Stimulated activated memory B cell treated with anti-CD40 and anti-IgM and Interleukin-4, amounts not matched to agents 10 μg/mL and 1 μg/mL and 100 μg/mL, for 72 hours (primary cell): Measurements from ENCODE around the gene PLPP4.

Experiments used
- ATAC-seq: fragments of 150-1000 bp; cut with Tn5 transposase; 2 replicates; pipeline ENCODE4 v1.10.0; 2021
- H3K27ac Mint-ChIP-seq: one replicate; pipeline ENCODE4 v1.8.0; 2022; ENCODE audit warnings: mild to moderate bottlenecking, mixed read lengths
- H3K27me3 Mint-ChIP-seq: one replicate; pipeline ENCODE4 v1.8.0; 2022; ENCODE audit warnings: mixed read lengths
- H3K36me3 Mint-ChIP-seq: one replicate; pipeline ENCODE4 v1.8.0; 2022; ENCODE audit warnings: mixed read lengths
- H3K4me1 Mint-ChIP-seq: one replicate; pipeline ENCODE4 v1.8.0; 2022; ENCODE audit warnings: mixed read lengths
- H3K4me3 Mint-ChIP-seq: one replicate; pipeline ENCODE4 v1.8.0; 2022; ENCODE audit warnings: mild to moderate bottlenecking, moderate library complexity, mixed read lengths
- H3K9me3 Mint-ChIP-seq: one replicate; pipeline ENCODE4 v1.8.0; 2022; ENCODE audit warnings: mixed read lengths

Gene PLPP4

DNA sequence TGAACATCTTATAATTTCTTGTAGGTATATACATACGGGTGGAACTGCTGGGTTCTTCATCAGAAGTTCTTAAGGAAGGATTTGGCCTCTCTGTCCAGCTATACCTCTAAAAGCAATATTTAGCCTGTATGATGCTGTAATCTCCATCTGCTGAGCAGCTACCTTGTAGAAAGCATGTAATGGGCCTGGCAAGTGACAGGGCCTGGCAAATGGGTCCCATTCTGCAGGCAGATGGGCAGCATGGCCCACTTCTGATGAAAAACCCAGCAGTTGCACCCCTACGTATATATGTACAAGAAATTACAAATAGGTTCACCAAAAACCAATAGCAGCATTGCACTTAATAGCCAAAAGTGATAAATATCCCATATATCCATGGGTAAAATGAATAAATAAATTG, 9.0 kb downstream of the PLPP4 start:
- ATAC-seq, result no peak
- Mint-ChIP-seq H3K36me3 (no peaks in the 10 kb centered on the region), H3K4me1 (no peaks in the 10 kb centered on the region), H3K9me3 (no peaks in the 10 kb centered on the region), H3K27me3 (no peaks in the 10 kb centered on the region), H3K27ac (no peak overlapping the region), H3K4me3 (no peak overlapping the region)

DNA sequence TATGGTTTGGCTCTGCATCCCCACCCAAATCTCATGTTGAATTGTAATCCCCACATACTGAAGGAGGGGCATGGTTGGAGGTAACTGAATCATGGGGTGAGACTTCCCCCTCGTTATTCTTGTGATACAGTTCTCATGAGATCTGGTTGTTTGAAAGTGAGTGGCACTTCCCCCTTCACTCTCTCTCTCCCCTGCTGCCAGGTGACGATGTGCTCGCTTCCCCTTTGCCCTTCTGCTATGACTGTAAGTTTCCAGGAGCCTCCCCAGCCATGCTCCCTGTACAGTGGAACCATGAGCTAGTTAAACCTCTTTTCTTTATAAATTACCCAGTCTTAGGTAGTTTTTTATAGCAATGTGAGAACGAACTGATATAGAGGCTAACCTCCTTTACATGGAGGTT, 16.6 kb downstream of the PLPP4 start:
- H3K9me3 Mint-ChIP-seq, result peaks cover 11% of the 10 kb centered on the region
- no peak overlapping the region for H3K27ac Mint-ChIP-seq
- no peaks in the 10 kb centered on the region for H3K27me3 Mint-ChIP-seq
- no peaks in the 10 kb centered on the region for H3K4me1 Mint-ChIP-seq
- no peaks in the 10 kb centered on the region for H3K36me3 Mint-ChIP-seq
- no peak overlapping the region for H3K4me3 Mint-ChIP-seq
- ATAC-seq, result peak; percentile 56

GRCh38 chr10:120474956-120475355, 17.9 kb downstream of the PLPP4 start:
- H3K27ac Mint-ChIP-seq, result no peak overlapping the region
- H3K9me3 Mint-ChIP-seq, result peaks cover 11% of the 10 kb centered on the region
- ATAC-seq, result no peak
- no peaks in the 10 kb centered on the region for H3K27me3 Mint-ChIP-seq
- H3K4me1 Mint-ChIP-seq, result no peaks in the 10 kb centered on the region
- H3K4me3 Mint-ChIP-seq, result no peak overlapping the region
- no peaks in the 10 kb centered on the region for H3K36me3 Mint-ChIP-seq

DNA sequence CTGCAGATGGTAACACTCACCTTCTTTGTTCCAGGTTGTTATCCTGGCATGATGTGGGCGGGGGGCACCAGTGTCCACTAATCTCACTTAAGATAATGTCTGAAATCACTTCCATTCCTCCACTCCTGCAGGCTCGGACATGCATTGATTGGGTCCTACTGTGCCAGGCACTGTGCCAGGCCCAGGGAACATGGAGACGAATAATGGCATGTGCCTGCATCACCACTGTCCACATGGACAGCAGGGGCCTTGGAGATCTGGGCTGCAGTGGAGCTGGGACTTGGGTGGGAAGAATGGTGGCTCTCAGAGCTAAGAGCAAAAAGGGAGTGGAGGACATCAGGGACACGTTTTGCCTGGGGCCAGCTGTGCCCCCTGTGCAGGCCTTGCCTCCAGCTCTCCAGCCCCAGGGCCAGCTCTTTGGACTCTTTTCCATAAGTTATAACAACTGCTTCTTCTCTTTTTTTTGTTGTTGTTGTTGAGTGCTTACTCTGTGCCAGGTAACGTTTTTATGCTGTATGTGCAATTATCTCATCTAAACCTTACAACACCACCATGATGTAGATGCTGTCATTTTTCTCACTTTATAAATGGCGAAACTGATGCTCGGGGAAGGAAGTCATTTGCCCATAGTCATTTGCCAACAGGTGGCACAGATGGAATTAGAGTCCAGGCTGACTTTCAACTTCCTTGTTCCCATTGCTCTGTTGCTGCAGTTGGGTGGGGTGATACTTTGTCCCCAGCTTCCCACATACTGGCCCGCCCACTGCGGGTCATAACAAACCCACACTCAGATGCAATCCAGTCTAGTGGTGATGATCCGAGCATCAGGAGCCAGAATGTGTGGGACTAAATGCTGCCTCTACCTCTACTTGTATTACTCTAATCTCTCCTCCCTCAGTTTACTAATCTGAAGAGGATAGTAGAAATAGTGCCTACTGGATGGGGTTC, 19.1 kb downstream of the PLPP4 start:
- Mint-ChIP-seq H3K9me3 (peaks cover 11% of the 10 kb centered on the region), H3K36me3 (no peaks in the 10 kb centered on the region), H3K27me3 (no peaks in the 10 kb centered on the region), H3K27ac (no peak overlapping the region), H3K4me1 (no peaks in the 10 kb centered on the region), H3K4me3 (no peak overlapping the region)
- ATAC-seq, result no peak

DNA sequence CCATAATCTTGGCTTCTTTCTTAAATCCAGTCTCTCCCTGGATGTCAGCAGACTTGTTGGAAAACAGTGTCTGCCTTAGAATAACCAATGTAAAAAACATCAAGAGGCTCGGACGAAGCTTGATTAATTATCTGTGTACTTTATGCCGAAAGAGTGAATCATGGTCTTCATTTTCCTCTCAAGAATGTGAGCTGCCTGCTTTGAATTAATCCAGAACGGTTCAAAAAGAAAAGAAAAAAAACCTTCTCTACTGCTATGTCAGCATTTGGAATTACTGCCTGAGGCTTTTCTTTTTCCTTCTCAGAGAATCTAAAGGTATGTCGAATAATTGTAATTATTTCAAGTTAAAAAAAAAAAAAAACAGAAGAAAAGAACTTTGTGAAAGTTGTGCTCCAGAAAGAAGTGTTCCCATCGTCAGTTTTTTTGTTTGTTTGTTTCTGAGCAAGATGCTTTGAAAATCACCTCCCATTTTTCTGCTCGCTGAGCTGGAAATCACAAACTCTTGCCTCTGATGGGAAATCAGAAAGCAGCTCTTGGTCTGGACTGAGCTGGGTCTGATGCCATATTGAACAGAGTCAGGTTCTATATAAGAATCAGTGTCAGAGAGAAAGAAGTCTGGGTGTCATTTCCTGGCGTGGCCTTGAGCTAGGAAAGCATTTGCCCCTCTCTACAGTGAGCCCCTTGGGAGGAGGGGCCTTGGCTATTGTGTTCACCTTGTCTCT, 20.2 kb downstream of the PLPP4 start:
- no peak for ATAC-seq

GRCh38 chr10:120477743-120478141, 20.7 kb downstream of the PLPP4 start:
- Mint-ChIP-seq H3K9me3 (peaks cover 3% of the 10 kb centered on the region), H3K27ac (no peak overlapping the region), H3K36me3 (no peaks in the 10 kb centered on the region), H3K4me1 (no peaks in the 10 kb centered on the region), H3K4me3 (no peak overlapping the region), H3K27me3 (no peaks in the 10 kb centered on the region)
- no peak for ATAC-seq

More for the DNA sequence above, 20.2 kb downstream of the PLPP4 start:
- Mint-ChIP-seq H3K27me3 (no peaks in the 10 kb centered on the region), H3K27ac (no peak overlapping the region), H3K9me3 (peaks cover 8% of the 10 kb centered on the region), H3K4me3 (no peak overlapping the region), H3K36me3 (no peaks in the 10 kb centered on the region), H3K4me1 (no peaks in the 10 kb centered on the region)

- H3K9me3 Mint-ChIP-seq, result no peaks in the 10 kb centered on the region
- no peaks in the 10 kb centered on the region for H3K27me3 Mint-ChIP-seq
- no peaks in the 10 kb centered on the region for H3K4me1 Mint-ChIP-seq
- H3K4me3 Mint-ChIP-seq, result no peak overlapping the region
- no peaks in the 10 kb centered on the region for H3K36me3 Mint-ChIP-seq
- ATAC-seq, result no peak
- H3K27ac Mint-ChIP-seq, result no peak overlapping the region
Measured at GRCh38 chr10:120478386-120478785, 21.4 kb downstream of the PLPP4 start.

DNA sequence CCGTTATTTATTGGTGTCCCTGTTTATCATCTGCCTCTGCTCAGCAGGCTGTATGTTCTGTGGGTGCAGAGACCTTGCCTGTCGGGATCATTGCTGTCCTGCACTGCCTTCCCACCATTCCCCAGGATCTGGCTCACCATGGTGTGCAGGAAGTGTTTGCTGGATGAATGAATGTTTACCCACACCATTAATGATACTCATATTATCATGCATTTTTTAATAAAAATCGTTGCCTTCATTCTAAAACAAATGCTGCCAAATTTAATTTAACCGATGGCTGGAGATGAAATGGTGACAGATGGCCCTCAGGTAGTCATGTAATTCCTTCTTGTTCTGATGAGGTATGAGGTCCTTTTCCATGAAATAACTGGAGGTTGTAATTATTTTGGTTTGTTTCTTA, 22.5 kb downstream of the PLPP4 start:
- ATAC-seq, result no peak
- Mint-ChIP-seq H3K4me3 (no peak overlapping the region), H3K4me1 (no peaks in the 10 kb centered on the region), H3K27ac (no peak overlapping the region), H3K36me3 (no peaks in the 10 kb centered on the region), H3K27me3 (no peaks in the 10 kb centered on the region), H3K9me3 (no peaks in the 10 kb centered on the region)

DNA sequence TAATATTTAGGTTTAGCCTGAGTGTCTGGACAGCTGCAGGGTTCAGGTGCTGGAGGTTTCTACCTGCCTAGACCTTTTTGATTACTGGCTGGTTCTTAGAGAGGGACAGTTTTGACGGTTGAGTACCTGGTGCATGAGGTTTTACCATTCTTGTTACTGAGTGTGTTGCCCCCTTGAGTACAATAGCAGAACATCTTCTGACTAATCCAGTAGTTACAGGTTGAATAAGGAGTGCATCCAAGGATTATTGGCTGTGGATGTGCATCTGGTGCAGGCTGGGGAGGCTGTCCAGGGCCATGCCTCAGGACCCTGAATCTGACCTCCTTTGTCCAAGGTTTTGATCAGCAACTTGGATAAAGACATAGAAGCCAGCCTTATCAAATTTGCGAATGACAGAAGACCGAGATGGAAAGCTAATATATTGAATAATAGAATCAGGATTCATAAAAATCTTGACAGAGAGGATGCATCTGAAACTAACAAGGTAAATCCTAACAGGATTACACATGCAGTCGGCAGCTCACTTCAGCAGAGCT, 23.1 kb downstream of the PLPP4 start:
- ATAC-seq, result no peak
- Mint-ChIP-seq H3K4me1 (no peaks in the 10 kb centered on the region), H3K27ac (no peak overlapping the region), H3K27me3 (no peaks in the 10 kb centered on the region), H3K4me3 (no peak overlapping the region), H3K9me3 (no peaks in the 10 kb centered on the region), H3K36me3 (no peaks in the 10 kb centered on the region)

- Mint-ChIP-seq H3K4me1 (no peaks in the 10 kb centered on the region), H3K27ac (no peak overlapping the region), H3K36me3 (no peaks in the 10 kb centered on the region), H3K4me3 (no peak overlapping the region), H3K27me3 (no peaks in the 10 kb centered on the region), H3K9me3 (no peaks in the 10 kb centered on the region)
- no peak for ATAC-seq
Measured at GRCh38 chr10:120480848-120481247, 23.8 kb downstream of the PLPP4 start.

GRCh38 chr10:120483006-120483405, 26.0 kb downstream of the PLPP4 start:
- no peak for ATAC-seq

DNA sequence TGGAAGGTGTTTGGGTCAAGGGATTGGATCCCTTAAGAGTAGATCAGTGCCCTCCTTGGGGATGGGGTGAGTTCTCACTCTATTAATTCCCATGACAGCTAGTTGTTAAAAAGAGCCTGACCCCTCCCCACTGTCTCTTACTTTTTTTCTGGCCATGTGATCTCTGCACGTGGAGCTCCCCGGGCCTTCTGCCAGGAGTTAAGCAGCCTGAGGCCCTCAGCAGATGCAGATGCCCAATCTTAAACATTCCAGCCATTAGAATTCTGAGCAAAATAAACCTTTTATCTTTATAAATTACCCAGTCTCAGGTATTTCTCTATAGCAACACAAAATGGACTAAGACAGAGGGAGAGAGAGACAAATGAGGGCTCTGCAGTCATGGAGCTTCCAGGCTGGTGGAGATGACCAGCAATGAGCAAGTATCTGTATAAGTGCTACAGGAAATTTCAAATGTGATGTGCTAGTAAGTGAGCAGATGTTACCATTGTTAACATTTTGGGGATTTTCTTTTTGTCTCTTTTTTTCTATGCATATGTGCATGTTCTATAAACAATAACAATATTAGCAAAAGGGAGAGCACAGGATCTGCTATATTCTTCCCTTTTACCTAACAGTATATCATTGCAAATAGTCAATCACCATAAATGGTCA, 26.7 kb downstream of the PLPP4 start:
- Mint-ChIP-seq H3K36me3 (no peaks in the 10 kb centered on the region), H3K9me3 (no peaks in the 10 kb centered on the region), H3K27me3 (peaks cover 5% of the 10 kb centered on the region), H3K27ac (no peak overlapping the region), H3K4me3 (no peak overlapping the region), H3K4me1 (no peaks in the 10 kb centered on the region)
- no peak for ATAC-seq

More at GRCh38 chr10:120483006-120483405, 26.0 kb downstream of the PLPP4 start:
- Mint-ChIP-seq H3K4me1 (no peaks in the 10 kb centered on the region), H3K27ac (no peak overlapping the region), H3K36me3 (no peaks in the 10 kb centered on the region), H3K9me3 (no peaks in the 10 kb centered on the region), H3K4me3 (no peak overlapping the region), H3K27me3 (peaks cover 5% of the 10 kb centered on the region)

- Mint-ChIP-seq H3K27me3 (peaks cover 5% of the 10 kb centered on the region), H3K27ac (no peak overlapping the region), H3K36me3 (no peaks in the 10 kb centered on the region), H3K4me3 (no peak overlapping the region), H3K9me3 (no peaks in the 10 kb centered on the region), H3K4me1 (no peaks in the 10 kb centered on the region)
- no peak for ATAC-seq
Measured at GRCh38 chr10:120485946-120486345, 28.9 kb downstream of the PLPP4 start.

- no peaks in the 10 kb centered on the region for H3K36me3 Mint-ChIP-seq
- H3K4me1 Mint-ChIP-seq, result no peaks in the 10 kb centered on the region
- no peaks in the 10 kb centered on the region for H3K9me3 Mint-ChIP-seq
- H3K4me3 Mint-ChIP-seq, result no peak overlapping the region
- no peak for ATAC-seq
- H3K27me3 Mint-ChIP-seq, result peaks cover 5% of the 10 kb centered on the region
- no peak overlapping the region for H3K27ac Mint-ChIP-seq
Measured at GRCh38 chr10:120486671-120487205, 29.7 kb downstream of the PLPP4 start.

DNA sequence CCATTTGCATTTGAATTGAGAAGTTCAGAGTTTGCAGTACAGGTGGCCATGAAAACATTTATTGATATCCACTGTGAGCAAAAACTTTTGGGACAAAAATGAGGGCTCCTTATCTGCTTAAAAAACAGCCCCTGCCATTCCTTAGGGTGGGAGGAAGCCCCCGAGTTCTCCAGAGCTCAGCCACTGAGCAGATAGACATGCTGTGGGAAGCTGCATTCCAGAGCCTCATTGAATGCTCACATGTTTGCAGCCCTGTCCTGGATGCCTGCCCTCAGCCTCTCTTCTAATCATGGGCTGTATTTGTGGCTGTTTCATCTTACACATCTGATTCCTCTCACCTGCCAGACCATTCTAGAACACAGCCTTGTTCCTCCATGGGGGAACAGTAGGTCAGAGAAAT, 33.3 kb downstream of the PLPP4 start:
- Mint-ChIP-seq H3K27me3 (peaks cover 13% of the 10 kb centered on the region), H3K9me3 (peaks cover 2% of the 10 kb centered on the region)

More for the DNA sequence above, 33.3 kb downstream of the PLPP4 start:
- no peak overlapping the region for H3K27ac Mint-ChIP-seq
- ATAC-seq, result no peak
- H3K4me3 Mint-ChIP-seq, result no peak overlapping the region
- H3K4me1 Mint-ChIP-seq, result no peaks in the 10 kb centered on the region
- no peaks in the 10 kb centered on the region for H3K36me3 Mint-ChIP-seq
